Measurements from ENCODE around the gene LRP2BP. TPM values are rescaled to one million over a fixed set of nuclear protein-coding genes. Genes with fewer than 3 reads are reported as not detected.

Gene LRP2BP
- total and polyA plus RNA-seq, 7 experiments from 2014 or later: 0.58 to 2.4 (median 1.7) TPM

- DNase-seq (no peak), ATAC-seq (no peak)
- no peaks in the 10 kb centered on the region for H3K27me3 ChIP-seq (ENCODE audit: control insufficient read depth in 2 of 2, insufficient read depth in 2 of 2, low read length in 2 of 2)
- H3K4me3 Mint-ChIP-seq: no peak overlapping the region
- H3K36me3 ChIP-seq (ENCODE audit: control insufficient read depth in 2 of 3, insufficient read depth in 3 of 3, low read length in 3 of 3): peaks cover 3 to 31% (median 8%) of the 10 kb centered on the region in 3 experiments
- no peaks in the 10 kb centered on the region for H3K27me3 Mint-ChIP-seq
- peaks cover 8 to 39% (median 25%) of the 10 kb centered on the region in 5 donors for H3K36me3 Mint-ChIP-seq
- H3K9me3 ChIP-seq (ENCODE audit: control insufficient read depth in 2 of 3, low read length in 3 of 3): no peaks in the 10 kb centered on the region
- ChIA-PET POLR2A (interaction anchor here (1.0 kb wide), 1 partner anchor 13 kb away, joined by 4 read pairs; the partner anchor contains the start of gene UFSP2), CTCF (no interaction called here)
- no peak overlapping the region for H3K27ac Mint-ChIP-seq
- peaks cover 0 to 3% (median 0%) of the 10 kb centered on the region in 11 donors for H3K9me3 Mint-ChIP-seq
- H3K4me3 ChIP-seq (ENCODE audit: low read length): no peak overlapping the region
- no peaks in the 10 kb centered on the region for H3K4me1 ChIP-seq (ENCODE audit: control insufficient read depth in 2 of 2, insufficient read depth in 2 of 2, low read length in 2 of 2)
- peaks cover 0 to 4% (median 4%) of the 10 kb centered on the region in 7 donors for H3K4me1 Mint-ChIP-seq
- intact Hi-C loops (cut with micrococcal nuclease): no loop called here
- H3K27ac ChIP-seq (ENCODE audit: low read depth, low read length): no peak overlapping the region
Measured at GRCh38 chr4:185412412-185412811, 16.7 kb upstream of the LRP2BP start.

- Mint-ChIP-seq H3K9me3 (peaks cover 0 to 3% (median 0%) of the 10 kb centered on the region in 11 donors), H3K27me3 (no peaks in the 10 kb centered on the region), H3K27ac (no peak overlapping the region), H3K4me3 (no peak overlapping the region), H3K4me1 (peaks cover 0 to 4% (median 0%) of the 10 kb centered on the region in 7 donors), H3K36me3 (peaks cover 4 to 35% (median 20%) of the 10 kb centered on the region in 5 donors)
- no peak for DNase-seq
- intact Hi-C loops (cut with micrococcal nuclease): no loop called here
- ATAC-seq: no peak
- POLR2A ChIA-PET: interaction anchor here (1.0 kb wide), 1 partner anchor 14 kb away, joined by 4 read pairs; the partner anchor contains the start of gene UFSP2
- Histone ChIP-seq H3K4me1 (ENCODE audit: control insufficient read depth in 2 of 2, insufficient read depth in 2 of 2, low read length in 2 of 2) (no peaks in the 10 kb centered on the region), H3K27me3 (ENCODE audit: control insufficient read depth in 2 of 2, insufficient read depth in 2 of 2, low read length in 2 of 2) (no peaks in the 10 kb centered on the region), H3K27ac (ENCODE audit: low read depth, low read length) (no peak overlapping the region), H3K36me3 (ENCODE audit: control insufficient read depth in 2 of 3, insufficient read depth in 3 of 3, low read length in 3 of 3) (peaks cover 0 to 25% (median 8%) of the 10 kb centered on the region in 3 experiments), H3K9me3 (ENCODE audit: control insufficient read depth in 2 of 3, low read length in 3 of 3) (no peaks in the 10 kb centered on the region), H3K4me3 (ENCODE audit: low read length) (no peak overlapping the region)
- CTCF ChIA-PET: no interaction called here
Measured at GRCh38 chr4:185411849-185412248, 16.1 kb upstream of the LRP2BP start.

GRCh38 chr4:185408432-185408831 is 12.7 kb upstream of the LRP2BP start:
- no peaks in the 10 kb centered on the region for H3K27me3 Mint-ChIP-seq
- H3K4me1 Mint-ChIP-seq: peaks cover 0 to 4% (median 0%) of the 10 kb centered on the region in 7 donors
- no peaks in the 10 kb centered on the region for H3K4me1 ChIP-seq (ENCODE audit: control insufficient read depth in 2 of 2, insufficient read depth in 2 of 2, low read length in 2 of 2)
- no peaks in the 10 kb centered on the region for H3K9me3 ChIP-seq (ENCODE audit: control insufficient read depth in 2 of 3, low read length in 3 of 3)
- DNase-seq (no peak), ATAC-seq (no peak)
- no peak overlapping the region for H3K4me3 ChIP-seq (ENCODE audit: low read length)
- no peaks in the 10 kb centered on the region for H3K27me3 ChIP-seq (ENCODE audit: control insufficient read depth in 2 of 2, insufficient read depth in 2 of 2, low read length in 2 of 2)
- H3K27ac Mint-ChIP-seq: no peak overlapping the region
- H3K36me3 ChIP-seq (ENCODE audit: control insufficient read depth in 2 of 3, insufficient read depth in 3 of 3, low read length in 3 of 3): peaks cover 0 to 20% (median 0%) of the 10 kb centered on the region in 3 experiments
- POLR2A ChIA-PET: no interaction called here
- no peak overlapping the region for H3K4me3 Mint-ChIP-seq
- H3K9me3 Mint-ChIP-seq: peaks cover 0 to 3% (median 0%) of the 10 kb centered on the region in 11 donors
- intact Hi-C loops (cut with micrococcal nuclease): no loop called here
- H3K27ac ChIP-seq (ENCODE audit: low read depth, low read length): no peak overlapping the region
- CTCF ChIA-PET: no interaction called here
- H3K36me3 Mint-ChIP-seq: peaks cover 4 to 31% (median 22%) of the 10 kb centered on the region in 5 donors

- Histone ChIP-seq H3K4me3 (ENCODE audit: low read length) (no peak overlapping the region), H3K27me3 (ENCODE audit: control insufficient read depth in 2 of 2, insufficient read depth in 2 of 2, low read length in 2 of 2) (no peaks in the 10 kb centered on the region), H3K4me1 (ENCODE audit: control insufficient read depth in 2 of 2, insufficient read depth in 2 of 2, low read length in 2 of 2) (no peaks in the 10 kb centered on the region), H3K36me3 (ENCODE audit: control insufficient read depth in 2 of 3, insufficient read depth in 3 of 3, low read length in 3 of 3) (peaks cover 0 to 33% (median 0%) of the 10 kb centered on the region in 3 experiments), H3K27ac (ENCODE audit: low read depth, low read length) (no peak overlapping the region), H3K9me3 (ENCODE audit: control insufficient read depth in 2 of 3, low read length in 3 of 3) (no peaks in the 10 kb centered on the region)
- Mint-ChIP-seq H3K4me1 (peaks cover 0 to 13% (median 0%) of the 10 kb centered on the region in 7 donors), H3K9me3 (peaks cover 0 to 3% (median 0%) of the 10 kb centered on the region in 11 donors), H3K36me3 (peaks cover 4 to 33% (median 21%) of the 10 kb centered on the region in 5 donors), H3K4me3 (no peak overlapping the region), H3K27ac (no peak overlapping the region), H3K27me3 (no peaks in the 10 kb centered on the region)
- no peak for DNase-seq
- ATAC-seq: peak; percentile 31
- ChIA-PET CTCF (interaction anchor here (0.6 kb wide), 1 partner anchor 659 kb away, joined by 5 read pairs; no protein-coding TSS in a partner anchor), POLR2A (interaction anchor here (1.1 to 1.6 kb wide), 2 partner anchors 9 to 19 kb away, joined by 3 to 7 read pairs; partner anchors contain the start of genes ANKRD37 and LRP2BP)
- intact Hi-C loops (cut with micrococcal nuclease): no loop called here
Measured at GRCh38 chr4:185405296-185405999, 9.7 kb upstream of the LRP2BP start.

- POLR2A ChIA-PET: no interaction called here
- peak overlapping the region in 1 of 9 donors; percentile 69 for H3K27ac Mint-ChIP-seq
- no peaks in the 10 kb centered on the region for H3K9me3 Mint-ChIP-seq
Measured at GRCh38 chr4:185404031-185404430, 8.3 kb upstream of the LRP2BP start.

GRCh38 chr4:185399466-185399865 is 3.7 kb upstream of the LRP2BP start:
- H3K9me3 ChIP-seq (ENCODE audit: control insufficient read depth in 2 of 3, low read length in 3 of 3): no peaks in the 10 kb centered on the region
- peak overlapping the region in 1 of 10 donors; percentile 66 for H3K4me3 Mint-ChIP-seq
- no peaks in the 10 kb centered on the region for H3K27me3 ChIP-seq (ENCODE audit: control insufficient read depth in 2 of 2, insufficient read depth in 2 of 2, low read length in 2 of 2)
- ChIA-PET POLR2A (no interaction called here), CTCF (no interaction called here)
- H3K9me3 Mint-ChIP-seq: no peaks in the 10 kb centered on the region
- H3K27ac Mint-ChIP-seq: no peak overlapping the region
- peaks cover 0 to 17% (median 4%) of the 10 kb centered on the region in 5 donors for H3K36me3 Mint-ChIP-seq
- H3K27ac ChIP-seq (ENCODE audit: low read depth, low read length): no peak overlapping the region
- intact Hi-C loops (cut with micrococcal nuclease): loop anchor here (5.0 to 10.0 kb wide), 9 partner anchors 575 to 1957 kb away; partner anchors contain the start of genes CDKN2AIP (in 2 of the 2), IRF2 (in 2 of the 2), ACSL1 (in 1 of the 2) and CENPU (in 1 of the 2)
- H3K27me3 Mint-ChIP-seq: no peaks in the 10 kb centered on the region
- DNase-seq (no peak), ATAC-seq (no peak)
- H3K4me1 ChIP-seq (ENCODE audit: control insufficient read depth in 2 of 2, insufficient read depth in 2 of 2, low read length in 2 of 2): peaks cover 9 to 11% of the 10 kb centered on the region in 2 donors
- H3K4me3 ChIP-seq (ENCODE audit: low read length): no peak overlapping the region
- peaks cover 0 to 24% (median 0%) of the 10 kb centered on the region in 3 experiments for H3K36me3 ChIP-seq (ENCODE audit: control insufficient read depth in 2 of 3, insufficient read depth in 3 of 3, low read length in 3 of 3)
- peaks cover 9 to 51% (median 18%) of the 10 kb centered on the region in 7 donors for H3K4me1 Mint-ChIP-seq

More at GRCh38 chr4:185404031-185404430, 8.3 kb upstream of the LRP2BP start:
- CTCF ChIA-PET: no interaction called here
- H3K27me3 ChIP-seq (ENCODE audit: control insufficient read depth in 2 of 2, insufficient read depth in 2 of 2, low read length in 2 of 2): no peaks in the 10 kb centered on the region
- H3K9me3 ChIP-seq (ENCODE audit: control insufficient read depth in 2 of 3, low read length in 3 of 3): no peaks in the 10 kb centered on the region
- no peaks in the 10 kb centered on the region for H3K27me3 Mint-ChIP-seq
- peaks cover 0 to 31% (median 14%) of the 10 kb centered on the region in 5 donors for H3K36me3 Mint-ChIP-seq
- peaks cover 0 to 33% (median 0%) of the 10 kb centered on the region in 3 experiments for H3K36me3 ChIP-seq (ENCODE audit: control insufficient read depth in 2 of 3, insufficient read depth in 3 of 3, low read length in 3 of 3)
- no peak overlapping the region for H3K27ac ChIP-seq (ENCODE audit: low read depth, low read length)
- DNase-seq (no peak), ATAC-seq (no peak)
- H3K4me1 Mint-ChIP-seq: peaks cover 0 to 23% (median 0%) of the 10 kb centered on the region in 7 donors
- intact Hi-C loops (cut with micrococcal nuclease): no loop called here
- no peak overlapping the region for H3K4me3 Mint-ChIP-seq
- no peak overlapping the region for H3K4me3 ChIP-seq (ENCODE audit: low read length)
- H3K4me1 ChIP-seq (ENCODE audit: control insufficient read depth in 2 of 2, insufficient read depth in 2 of 2, low read length in 2 of 2): no peaks in the 10 kb centered on the region
